ENCODE results near the gene ITPKB. TPM values are rescaled to one million over a fixed set of nuclear protein-coding genes. Genes with fewer than 3 reads are reported as not detected.
A peak's percentile ranks its signal among the peaks of the same experiment; 100 is the strongest.

The ITPKB gene
- polyA plus RNA-seq, 2 donors: 6.5 to 8.1 TPM

GRCh38 chr1:226741009-226741408 is 1.9 kb upstream of the ITPKB start:
- H3K36me3 ChIP-seq (ENCODE audit: control insufficient read depth in 2 of 2, insufficient read depth in 2 of 2, low read length in 1 of 2): peaks cover 0 to 5% of the 10 kb centered on the region in 2 donors
- no peak overlapping the region for H3K27ac ChIP-seq (ENCODE audit: low read depth in 2 of 2, low read length in 1 of 2)
- WGBS, 2 donors: 80% methylated on average over 3 of the region's 3 CpGs
- H3K4me3 ChIP-seq (ENCODE audit: low read depth in 1 of 2, low read length in 2 of 2): no peak overlapping the region
- H3K9me3 ChIP-seq (ENCODE audit: control insufficient read depth in 2 of 2, insufficient read depth in 1 of 2, low read depth in 1 of 2, low read length in 1 of 2): no peaks in the 10 kb centered on the region
- no peaks in the 10 kb centered on the region for H3K27me3 ChIP-seq (ENCODE audit: control insufficient read depth in 1 of 2, insufficient read depth in 2 of 2, low read length in 2 of 2)
- H3K4me1 ChIP-seq (ENCODE audit: control insufficient read depth in 2 of 2, insufficient read depth in 2 of 2, low read length in 1 of 2): peaks cover 0 to 3% of the 10 kb centered on the region in 2 donors

- H3K27ac ChIP-seq (ENCODE audit: low read depth in 2 of 2, low read length in 1 of 2): peak overlapping the region in 1 of 2 donors; percentile 5
- WGBS, 2 donors: 51 to 60% methylated on average over 3 of the region's 3 CpGs
- no peak overlapping the region for H3K4me3 ChIP-seq (ENCODE audit: low read depth in 1 of 2, low read length in 2 of 2)
- H3K4me1 ChIP-seq (ENCODE audit: control insufficient read depth in 2 of 2, insufficient read depth in 2 of 2, low read length in 1 of 2): peaks cover 0 to 8% of the 10 kb centered on the region in 2 donors
- H3K36me3 ChIP-seq (ENCODE audit: control insufficient read depth in 2 of 2, insufficient read depth in 2 of 2, low read length in 1 of 2): peaks cover 0 to 5% of the 10 kb centered on the region in 2 donors
- H3K9me3 ChIP-seq (ENCODE audit: control insufficient read depth in 2 of 2, insufficient read depth in 1 of 2, low read depth in 1 of 2, low read length in 1 of 2): no peaks in the 10 kb centered on the region
- H3K27me3 ChIP-seq (ENCODE audit: control insufficient read depth in 1 of 2, insufficient read depth in 2 of 2, low read length in 2 of 2): no peaks in the 10 kb centered on the region
These were observed 599 bp upstream of the ITPKB start for GRCh38 chr1:226739696-226740065.

- Histone ChIP-seq H3K27me3 (ENCODE audit: control insufficient read depth in 1 of 2, insufficient read depth in 2 of 2, low read length in 2 of 2) (no peaks in the 10 kb centered on the region), H3K4me3 (ENCODE audit: low read depth in 1 of 2, low read length in 2 of 2) (peak overlapping the region; percentile 61 to 77), H3K4me1 (ENCODE audit: control insufficient read depth in 2 of 2, insufficient read depth in 2 of 2, low read length in 1 of 2) (peaks cover 0 to 12% of the 10 kb centered on the region in 2 donors), H3K36me3 (ENCODE audit: control insufficient read depth in 2 of 2, insufficient read depth in 2 of 2, low read length in 1 of 2) (peaks cover 0 to 7% of the 10 kb centered on the region in 2 donors), H3K9me3 (ENCODE audit: control insufficient read depth in 2 of 2, insufficient read depth in 1 of 2, low read depth in 1 of 2, low read length in 1 of 2) (no peaks in the 10 kb centered on the region), H3K27ac (ENCODE audit: low read depth in 2 of 2, low read length in 1 of 2) (peak overlapping the region; percentile 64 to 88)
- 0% methylated on average over 48 to 52 of the region's 52 CpGs for WGBS, 2 donors
These were observed 574 bp downstream of the ITPKB start for GRCh38 chr1:226738421-226738994.

- 0 to 1% methylated on average over 48 to 49 of the region's 49 CpGs for WGBS, 2 donors
- peaks cover 0 to 9% of the 10 kb centered on the region in 2 donors for H3K36me3 ChIP-seq (ENCODE audit: control insufficient read depth in 2 of 2, insufficient read depth in 2 of 2, low read length in 1 of 2)
- peak overlapping the region; percentile 64 to 88 for H3K27ac ChIP-seq (ENCODE audit: low read depth in 2 of 2, low read length in 1 of 2)
- H3K4me1 ChIP-seq (ENCODE audit: control insufficient read depth in 2 of 2, insufficient read depth in 2 of 2, low read length in 1 of 2): peaks cover 0 to 13% of the 10 kb centered on the region in 2 donors
- no peaks in the 10 kb centered on the region for H3K9me3 ChIP-seq (ENCODE audit: control insufficient read depth in 2 of 2, insufficient read depth in 1 of 2, low read depth in 1 of 2, low read length in 1 of 2)
- peak overlapping the region; percentile 61 to 77 for H3K4me3 ChIP-seq (ENCODE audit: low read depth in 1 of 2, low read length in 2 of 2)
- H3K27me3 ChIP-seq (ENCODE audit: control insufficient read depth in 1 of 2, insufficient read depth in 2 of 2, low read length in 2 of 2): no peaks in the 10 kb centered on the region
These were observed 1.2 kb downstream of the ITPKB start for GRCh38 chr1:226737819-226738420.

DNA sequence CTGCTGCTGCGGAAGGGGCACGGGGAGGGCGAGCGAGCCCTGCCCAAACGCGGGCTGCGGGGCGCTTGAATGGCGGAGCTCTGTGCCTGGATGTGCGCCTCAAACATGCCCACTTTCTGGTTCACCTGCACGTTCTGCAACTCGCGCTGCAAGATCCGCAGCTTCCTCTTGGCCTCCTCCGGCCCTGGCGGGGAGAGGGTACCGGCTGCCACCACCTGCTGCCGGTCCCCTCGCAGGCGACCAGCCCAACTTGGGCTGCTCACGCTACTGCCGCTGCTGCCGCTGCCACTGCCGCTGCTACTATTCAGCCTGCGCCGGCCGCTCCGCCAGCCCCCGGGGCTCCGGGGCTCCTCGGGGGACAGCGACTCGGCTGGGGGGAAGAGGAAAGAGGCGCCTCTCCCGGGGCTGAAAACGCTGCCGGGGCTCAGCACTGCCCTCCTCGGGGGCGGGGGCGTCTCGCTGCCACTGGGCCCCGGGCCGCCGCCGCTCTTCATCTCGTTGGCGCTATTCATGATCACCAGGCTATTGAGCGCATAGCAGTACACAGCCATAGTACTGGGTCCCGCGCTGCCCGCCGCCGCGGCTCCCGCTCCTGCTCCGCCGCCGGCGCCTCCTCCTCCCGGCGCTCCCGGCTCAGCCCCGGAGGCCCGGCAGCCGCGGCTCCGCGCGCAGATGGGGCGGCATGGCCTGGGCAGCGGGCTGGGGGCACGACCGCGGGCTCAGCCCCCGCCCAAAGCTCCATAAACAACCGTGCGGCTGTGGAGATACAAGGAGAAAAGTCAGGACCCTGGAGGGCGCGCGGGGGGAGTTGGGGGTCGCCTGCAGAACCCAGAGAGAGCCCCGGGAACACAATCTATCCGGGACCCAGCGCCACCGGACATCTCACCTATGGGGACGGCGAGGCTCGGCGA is 1.9 kb downstream of the ITPKB start:
- peaks cover 0 to 16% of the 10 kb centered on the region in 2 donors for H3K4me1 ChIP-seq (ENCODE audit: control insufficient read depth in 2 of 2, insufficient read depth in 2 of 2, low read length in 1 of 2)
- WGBS, 2 donors: 12 to 14% methylated on average over 70 to 89 of the region's 89 CpGs
- H3K36me3 ChIP-seq (ENCODE audit: control insufficient read depth in 2 of 2, insufficient read depth in 2 of 2, low read length in 1 of 2): peaks cover 0 to 11% of the 10 kb centered on the region in 2 donors
- peak overlapping the region; percentile 61 to 77 for H3K4me3 ChIP-seq (ENCODE audit: low read depth in 1 of 2, low read length in 2 of 2)
- H3K9me3 ChIP-seq (ENCODE audit: control insufficient read depth in 2 of 2, insufficient read depth in 1 of 2, low read depth in 1 of 2, low read length in 1 of 2): no peaks in the 10 kb centered on the region
- H3K27ac ChIP-seq (ENCODE audit: low read depth in 2 of 2, low read length in 1 of 2): peak overlapping the region; percentile 64 to 88
- no peaks in the 10 kb centered on the region for H3K27me3 ChIP-seq (ENCODE audit: control insufficient read depth in 1 of 2, insufficient read depth in 2 of 2, low read length in 2 of 2)

DNA sequence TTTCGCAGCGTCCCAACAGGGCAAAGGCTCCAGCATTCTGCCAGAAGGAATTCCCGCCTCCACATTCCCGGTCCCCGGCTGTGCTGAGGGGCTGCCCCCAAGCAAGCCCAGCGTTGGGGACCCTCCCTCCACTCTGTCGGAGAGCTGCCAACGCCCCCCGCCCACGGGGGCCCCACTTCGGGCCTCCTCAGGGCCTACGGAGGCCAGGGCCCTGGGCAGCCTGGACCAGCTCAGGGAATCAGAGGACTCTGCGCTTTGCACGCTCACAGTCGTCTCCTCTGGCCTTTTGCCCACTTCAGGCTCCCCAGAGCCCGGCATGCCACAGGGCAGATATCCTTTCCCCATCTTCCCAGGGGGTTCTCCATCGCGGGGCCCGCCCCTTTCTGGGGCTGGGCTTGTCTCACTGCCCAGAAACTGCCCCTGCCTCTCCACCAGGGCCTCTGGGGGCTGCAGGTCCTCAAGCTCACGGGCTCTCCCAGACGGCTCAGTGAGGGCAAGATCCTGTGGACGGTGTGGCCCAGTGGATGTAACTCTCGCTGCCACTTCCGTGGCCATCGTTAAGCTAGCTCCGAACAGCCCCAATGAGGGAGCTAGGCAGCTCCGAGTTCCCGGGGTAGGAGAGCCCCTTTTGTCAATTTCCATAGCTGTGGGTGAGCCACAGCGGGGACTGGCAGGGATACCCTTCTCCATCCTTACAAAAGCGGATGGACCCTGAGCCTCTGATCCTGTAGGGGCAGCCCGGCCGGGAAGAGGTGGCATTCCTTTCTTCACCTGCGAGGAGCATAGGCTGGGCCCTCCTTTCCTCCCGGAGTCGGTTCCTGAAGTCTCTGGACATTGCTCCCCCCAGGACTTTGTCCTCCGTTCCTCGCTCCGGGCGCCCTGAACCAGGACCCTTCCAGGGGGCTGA is 2.8 kb downstream of the ITPKB start:
- Histone ChIP-seq H3K9me3 (ENCODE audit: control insufficient read depth in 2 of 2, insufficient read depth in 1 of 2, low read depth in 1 of 2, low read length in 1 of 2) (no peaks in the 10 kb centered on the region), H3K4me1 (ENCODE audit: control insufficient read depth in 2 of 2, insufficient read depth in 2 of 2, low read length in 1 of 2) (peaks cover 0 to 16% of the 10 kb centered on the region in 2 donors), H3K36me3 (ENCODE audit: control insufficient read depth in 2 of 2, insufficient read depth in 2 of 2, low read length in 1 of 2) (peaks cover 0 to 11% of the 10 kb centered on the region in 2 donors), H3K27ac (ENCODE audit: low read depth in 2 of 2, low read length in 1 of 2) (peak overlapping the region; percentile 64 to 88), H3K4me3 (ENCODE audit: low read depth in 1 of 2, low read length in 2 of 2) (peak overlapping the region; percentile 61 to 77), H3K27me3 (ENCODE audit: control insufficient read depth in 1 of 2, insufficient read depth in 2 of 2, low read length in 2 of 2) (no peaks in the 10 kb centered on the region)
- 57 to 61% methylated on average over 39 of the region's 39 CpGs for WGBS, 2 donors

DNA sequence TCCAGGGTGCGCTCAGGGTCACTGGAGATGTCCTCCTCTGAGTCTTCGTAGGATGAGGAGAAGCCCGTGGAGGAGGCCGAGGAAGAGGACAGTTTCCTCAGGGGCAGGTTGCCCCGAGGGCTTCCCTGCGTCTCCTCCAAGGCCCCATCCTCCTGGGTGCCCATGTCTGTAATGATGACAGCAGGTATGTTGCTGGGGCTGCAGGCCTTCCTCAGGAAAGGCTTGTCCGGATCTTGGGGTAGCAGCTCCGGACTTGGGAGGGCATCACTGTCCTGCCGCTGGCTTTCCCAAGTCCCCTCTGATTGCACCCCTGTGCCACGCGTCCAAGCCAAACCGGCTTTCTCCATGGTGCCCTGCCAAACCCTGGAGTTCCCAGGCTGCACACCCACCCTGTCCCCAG is 3.5 kb downstream of the ITPKB start:
- peaks cover 0 to 13% of the 10 kb centered on the region in 2 donors for H3K4me1 ChIP-seq (ENCODE audit: control insufficient read depth in 2 of 2, insufficient read depth in 2 of 2, low read length in 1 of 2)
- H3K27me3 ChIP-seq (ENCODE audit: control insufficient read depth in 1 of 2, insufficient read depth in 2 of 2, low read length in 2 of 2): no peaks in the 10 kb centered on the region
- H3K36me3 ChIP-seq (ENCODE audit: control insufficient read depth in 2 of 2, insufficient read depth in 2 of 2, low read length in 1 of 2): peaks cover 0 to 11% of the 10 kb centered on the region in 2 donors
- H3K27ac ChIP-seq (ENCODE audit: low read depth in 2 of 2, low read length in 1 of 2): peak overlapping the region in 1 of 2 donors; percentile 88
- H3K9me3 ChIP-seq (ENCODE audit: control insufficient read depth in 2 of 2, insufficient read depth in 1 of 2, low read depth in 1 of 2, low read length in 1 of 2): no peaks in the 10 kb centered on the region
- WGBS, 2 donors: 64 to 73% methylated on average over 11 to 12 of the region's 12 CpGs
- H3K4me3 ChIP-seq (ENCODE audit: low read depth in 1 of 2, low read length in 2 of 2): peak overlapping the region in 1 of 2 donors; percentile 61

- Histone ChIP-seq H3K27me3 (ENCODE audit: control insufficient read depth in 1 of 2, insufficient read depth in 2 of 2, low read length in 2 of 2) (no peaks in the 10 kb centered on the region), H3K36me3 (ENCODE audit: control insufficient read depth in 2 of 2, insufficient read depth in 2 of 2, low read length in 1 of 2) (peaks cover 0 to 11% of the 10 kb centered on the region in 2 donors), H3K9me3 (ENCODE audit: control insufficient read depth in 2 of 2, insufficient read depth in 1 of 2, low read depth in 1 of 2, low read length in 1 of 2) (no peaks in the 10 kb centered on the region), H3K4me1 (ENCODE audit: control insufficient read depth in 2 of 2, insufficient read depth in 2 of 2, low read length in 1 of 2) (peaks cover 0 to 13% of the 10 kb centered on the region in 2 donors), H3K27ac (ENCODE audit: low read depth in 2 of 2, low read length in 1 of 2) (no peak overlapping the region), H3K4me3 (ENCODE audit: low read depth in 1 of 2, low read length in 2 of 2) (peak overlapping the region in 1 of 2 donors; percentile 30)
- 54 to 64% methylated on average over 3 of the region's 3 CpGs for WGBS, 2 donors
These were observed 4.4 kb downstream of the ITPKB start for GRCh38 chr1:226734611-226735153.

Data from esophagus (tissue), 2 donors.